PC-9 (cell line): Measurements from ENCODE around the gene TMEM214. TPM values are rescaled to one million over a fixed set of nuclear protein-coding genes. Genes with fewer than 3 reads are reported as not detected.

ENCODE experiments used
- BruUV-seq: library from RNA; stranded (reverse); fragments of 400-500 nt; replicated peaks from 2 replicates; lab custom pipeline; 2021; lab: Mats Ljungman, UMichigan
- CTCF ChIA-PET: fragments of 300-600 bp; sonication (Branson Sonifier 250); formaldehyde crosslinking; loops from one replicate; lab custom pipeline; 2022; ENCODE audit warnings: antibody characterized with exemption; lab: Charles Lee
- POLR2A ChIA-PET: fragments of 300-600 bp; sonication (Branson Sonifier 250); formaldehyde crosslinking; loops from one replicate; lab custom pipeline; 2022; ENCODE audit warnings: antibody characterized with exemption; ENCODE audit not compliant: unreplicated experiment; lab: Charles Lee
- DNase-seq, 2 experiments: peaks; one replicate each; pipeline versions ENCODE4 v3.0.0 to v3.0.0-alpha.2; 2015 to 2022; ENCODE audit warnings: mixed read lengths in 1 of 2
- H2AFZ ChIP-seq: fragments of 200-600 bp; sonication (generic); 2 replicates; pipeline ENCODE4 v1.8.1; 2017; ENCODE audit warnings: antibody characterized with exemption
- H3F3A ChIP-seq: fragments of 200-600 bp; sonication (generic); 2 replicates; pipeline ENCODE4 v1.8.1; 2017; ENCODE audit warnings: antibody characterized with exemption, mild to moderate bottlenecking, low read depth; ENCODE audit not compliant: insufficient read depth
- H3K27ac ChIP-seq: fragments of 200-600 bp; sonication (generic); 2 replicates; pipeline ENCODE4 v1.6.1; 2016; ENCODE audit warnings: mixed run types
- H3K27me3 ChIP-seq: fragments of 200-600 bp; sonication (generic); 2 replicates; pipeline ENCODE4 v1.6.1; 2016; ENCODE audit warnings: low read depth, mixed run types; ENCODE audit not compliant: insufficient read depth
- H3K36me3 ChIP-seq: fragments of 200-600 bp; sonication (generic); 2 replicates; pipeline ENCODE4 v1.6.1; 2016; ENCODE audit warnings: low read depth, mixed run types
- H3K4me1 ChIP-seq: fragments of 200-600 bp; sonication (generic); replicated peaks from 2 replicates; pipeline ENCODE4 v1.6.1; 2016; ENCODE audit warnings: mixed run types; ENCODE audit not compliant: insufficient read depth
- H3K4me2 ChIP-seq: fragments of 200-600 bp; sonication (generic); 2 replicates; pipeline ENCODE4 v1.6.1; 2017; ENCODE audit warnings: mixed run types
- H3K4me3 ChIP-seq: fragments of 200-600 bp; sonication (generic); 2 replicates; pipeline ENCODE4 v1.6.1; 2016; ENCODE audit warnings: mixed run types
- H3K79me2 ChIP-seq: fragments of 200-600 bp; sonication (generic); 2 replicates; pipeline ENCODE4 v1.6.1; 2017; ENCODE audit warnings: low read depth, mixed run types
- H3K9me2 ChIP-seq: fragments of 200-600 bp; sonication (generic); 2 replicates; pipeline ENCODE4 v1.8.1; 2017; ENCODE audit warnings: mild to moderate bottlenecking; ENCODE audit not compliant: insufficient read depth
- H3K9me3 ChIP-seq: fragments of 200-600 bp; sonication (generic); 2 replicates; pipeline ENCODE4 v1.8.1; 2016; ENCODE audit warnings: low read depth; ENCODE audit not compliant: insufficient read depth
- H4K20me1 ChIP-seq: fragments of 200-600 bp; sonication (generic); 2 replicates; pipeline ENCODE4 v1.8.1; 2017; ENCODE audit not compliant: insufficient read depth
- EZH2 ChIP-seq: fragments of 200-600 bp; sonication (generic); IDR thresholded peaks from 2 replicates; pipeline ENCODE4 v1.8.0; 2017; ENCODE audit warnings: antibody characterized with exemption, low read depth
- intact Hi-C: fragments of 100-400 bp; cut with micrococcal nuclease; formaldehyde crosslinking; loops from one replicate; pipeline ENCODE4 v1.10.0; 2022; ENCODE audit not compliant: unreplicated experiment
- total RNA-seq: library from RNA; stranded (reverse); gene quantifications from 2 replicates; pipeline ENCODE4 v1.2.3, GENCODE V29; 2021
- TF ChIP-seq, protein P1 (sequence below): fragments of 200-600 bp; sonication (generic); conservative IDR thresholded peaks from 2 replicates; pipeline ENCODE4 v1.6.1; 2017; ENCODE audit warnings: mixed run types, antibody characterized with exemption, mild to moderate bottlenecking, moderate library complexity

Gene TMEM214
- total RNA-seq, 1 experiment from 2014 or later = 65.6 TPM

DNA sequence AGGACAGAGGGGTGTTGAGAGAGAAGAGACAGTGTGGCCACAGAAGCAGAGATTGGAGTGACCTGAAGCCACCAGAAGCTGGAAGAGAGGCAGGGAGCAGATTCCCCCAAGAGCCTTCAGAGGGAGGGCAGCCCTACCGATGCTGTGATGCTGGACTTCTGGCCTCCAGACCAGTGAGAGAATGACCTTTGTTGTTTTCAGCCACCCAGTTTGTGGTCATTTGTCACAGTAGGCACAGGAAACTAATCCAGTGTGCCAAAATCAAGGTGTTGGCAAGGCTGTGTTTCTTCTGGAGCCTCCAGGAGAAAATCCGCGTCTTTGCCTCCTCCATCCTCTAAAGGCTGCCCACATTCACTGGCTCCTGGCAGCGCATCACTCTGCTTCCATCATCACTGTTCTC lies 47.0 kb upstream of the TMEM214 start:
- intact Hi-C loops = no loop called here
- H3K36me3 ChIP-seq = no peaks in the 10 kb centered on the region
- peaks cover 14% of the 10 kb centered on the region; the same call in 1 of the 2 replicates for H3F3A ChIP-seq
- no peaks in the 10 kb centered on the region for H4K20me1 ChIP-seq
- H3K9me3 ChIP-seq = no peaks in the 10 kb centered on the region
- ChIA-PET CTCF (no interaction called here), POLR2A (no interaction called here)
- no TSS peak for BruUV-seq
- no peak overlapping the region for H3K27ac ChIP-seq
- no peak overlapping the region for H2AFZ ChIP-seq
- peaks cover 30% of the 10 kb centered on the region for H3K4me1 ChIP-seq
- H3K27me3 ChIP-seq = no peaks in the 10 kb centered on the region
- TF ChIP-seq, protein P1, sequence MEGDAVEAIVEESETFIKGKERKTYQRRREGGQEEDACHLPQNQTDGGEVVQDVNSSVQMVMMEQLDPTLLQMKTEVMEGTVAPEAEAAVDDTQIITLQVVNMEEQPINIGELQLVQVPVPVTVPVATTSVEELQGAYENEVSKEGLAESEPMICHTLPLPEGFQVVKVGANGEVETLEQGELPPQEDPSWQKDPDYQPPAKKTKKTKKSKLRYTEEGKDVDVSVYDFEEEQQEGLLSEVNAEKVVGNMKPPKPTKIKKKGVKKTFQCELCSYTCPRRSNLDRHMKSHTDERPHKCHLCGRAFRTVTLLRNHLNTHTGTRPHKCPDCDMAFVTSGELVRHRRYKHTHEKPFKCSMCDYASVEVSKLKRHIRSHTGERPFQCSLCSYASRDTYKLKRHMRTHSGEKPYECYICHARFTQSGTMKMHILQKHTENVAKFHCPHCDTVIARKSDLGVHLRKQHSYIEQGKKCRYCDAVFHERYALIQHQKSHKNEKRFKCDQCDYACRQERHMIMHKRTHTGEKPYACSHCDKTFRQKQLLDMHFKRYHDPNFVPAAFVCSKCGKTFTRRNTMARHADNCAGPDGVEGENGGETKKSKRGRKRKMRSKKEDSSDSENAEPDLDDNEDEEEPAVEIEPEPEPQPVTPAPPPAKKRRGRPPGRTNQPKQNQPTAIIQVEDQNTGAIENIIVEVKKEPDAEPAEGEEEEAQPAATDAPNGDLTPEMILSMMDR = no peak
- TF ChIP-seq EZH2 = no peak
- H3K79me2 ChIP-seq = peaks cover under 1% of the 10 kb centered on the region; the same call in 1 of the 2 replicates
- DNase-seq = no peak
- H3K4me3 ChIP-seq = no peak overlapping the region
- no peak overlapping the region for H3K4me2 ChIP-seq
- no peaks in the 10 kb centered on the region for H3K9me2 ChIP-seq

DNA sequence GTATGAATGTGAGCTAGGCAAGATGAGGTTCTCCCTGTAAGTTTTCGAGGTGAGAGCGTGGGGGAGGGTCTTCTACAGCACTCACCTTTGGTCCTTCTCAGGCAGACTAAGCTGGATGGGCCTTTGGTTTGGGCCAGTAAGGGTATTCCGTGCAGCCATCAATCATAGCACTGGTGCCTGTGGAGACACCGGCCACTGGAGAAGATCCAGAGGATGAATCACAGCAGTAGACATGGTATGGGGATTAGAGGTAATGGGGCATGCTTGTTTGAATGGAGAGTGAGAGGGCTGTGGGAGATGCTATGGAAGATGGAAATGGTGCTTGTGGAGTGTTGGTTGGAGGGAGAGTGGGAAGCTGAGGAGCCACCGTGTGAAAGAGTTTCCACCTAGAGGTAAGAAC lies 46.2 kb upstream of the TMEM214 start:
- Histone ChIP-seq H3K27ac (no peak overlapping the region), H3K79me2 (no peaks in the 10 kb centered on the region), H3K9me3 (no peaks in the 10 kb centered on the region), H3K36me3 (no peaks in the 10 kb centered on the region), H3F3A (peaks cover 14% of the 10 kb centered on the region; the same call in 1 of the 2 replicates), H3K4me2 (no peak overlapping the region), H3K4me1 (peaks cover 30% of the 10 kb centered on the region), H3K9me2 (no peaks in the 10 kb centered on the region), H3K27me3 (no peaks in the 10 kb centered on the region), H3K4me3 (no peak overlapping the region), H2AFZ (no peak overlapping the region), H4K20me1 (no peaks in the 10 kb centered on the region)
- intact Hi-C loops = no loop called here
- DNase-seq = no peak
- ChIA-PET CTCF (interaction anchor here (0.6 kb wide), 1 partner anchor 30 kb away, joined by 6 read pairs; no protein-coding TSS in a partner anchor), POLR2A (no interaction called here)
- no peak for TF ChIP-seq EZH2
- TF ChIP-seq, protein P1 = no peak
- BruUV-seq = no TSS peak

DNA sequence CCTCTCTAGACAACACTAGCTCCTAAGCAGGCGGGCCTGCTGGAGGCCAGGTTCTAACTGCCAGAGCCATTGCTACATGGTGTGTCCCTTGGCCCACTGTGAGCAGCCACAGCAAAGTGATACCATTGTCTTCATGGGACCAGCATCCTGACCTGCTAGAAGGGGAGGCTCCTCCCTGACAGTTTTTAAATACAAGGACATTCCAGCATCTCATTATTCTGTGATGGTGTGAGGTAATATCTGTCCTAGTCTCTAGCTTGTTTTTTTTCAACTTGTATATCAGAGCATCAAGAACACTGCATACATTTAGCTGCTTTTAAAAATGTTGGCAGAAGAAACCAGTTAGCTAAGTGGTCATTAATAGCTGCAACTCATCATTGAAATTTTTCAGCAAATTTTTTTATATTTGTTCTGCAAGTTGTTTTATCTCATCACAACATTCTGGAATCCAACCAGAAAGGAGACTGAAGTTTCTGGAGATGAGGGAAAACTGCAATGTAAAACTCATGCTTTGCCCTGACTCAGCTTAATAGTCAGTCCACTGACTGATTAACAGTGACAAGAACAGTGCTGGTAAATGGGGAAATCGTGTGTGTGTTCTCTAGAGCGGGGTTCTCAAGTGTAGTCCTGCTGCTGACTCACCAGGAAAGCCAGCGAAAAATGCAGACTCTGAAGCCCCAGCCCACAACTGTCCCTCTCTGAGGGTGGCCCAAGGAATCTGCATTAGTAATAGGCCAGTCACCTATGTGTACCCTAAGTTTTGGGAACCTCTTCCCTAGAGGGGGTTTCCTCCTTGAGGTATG lies 44.5 kb upstream of the TMEM214 start:
- H3F3A ChIP-seq = peaks cover 14% of the 10 kb centered on the region; the same call in 1 of the 2 replicates
- H3K36me3 ChIP-seq = no peaks in the 10 kb centered on the region
- DNase-seq = no peak
- TF ChIP-seq, protein P1 = no peak
- no peak for TF ChIP-seq EZH2
- 0 out of 2 replicates have a peak overlapping the region, but pooled peaks have one; percentile 15 for H3K4me2 ChIP-seq
- H3K4me1 ChIP-seq = peaks cover 16% of the 10 kb centered on the region
- H3K4me3 ChIP-seq = no peak overlapping the region
- peak overlapping the region; percentile 23 for H3K27ac ChIP-seq
- no peaks in the 10 kb centered on the region for H3K79me2 ChIP-seq
- H4K20me1 ChIP-seq = no peaks in the 10 kb centered on the region
- H3K9me2 ChIP-seq = no peaks in the 10 kb centered on the region
- ChIA-PET POLR2A (interaction anchor here (0.5 kb wide), 1 partner anchor 1136 kb away, joined by 5 read pairs; no protein-coding TSS in a partner anchor), CTCF (interaction anchor here (0.6 kb wide), 1 partner anchor 257 kb away, joined by 3 read pairs; no protein-coding TSS in a partner anchor)
- no TSS peak for BruUV-seq
- intact Hi-C loops = no loop called here
- no peaks in the 10 kb centered on the region for H3K27me3 ChIP-seq
- H2AFZ ChIP-seq = no peak overlapping the region
- no peaks in the 10 kb centered on the region for H3K9me3 ChIP-seq
